ENCODE results near the gene MBOAT7. TPM values are rescaled to one million over a fixed set of nuclear protein-coding genes. Genes with fewer than 3 reads are reported as not detected.
"Not testable (repeated sequence)": the region's sequence is repeated elsewhere in the genome, so short reads cannot be mapped to it uniquely, and the experiment has no call there.

MBOAT7 gene, protein sequence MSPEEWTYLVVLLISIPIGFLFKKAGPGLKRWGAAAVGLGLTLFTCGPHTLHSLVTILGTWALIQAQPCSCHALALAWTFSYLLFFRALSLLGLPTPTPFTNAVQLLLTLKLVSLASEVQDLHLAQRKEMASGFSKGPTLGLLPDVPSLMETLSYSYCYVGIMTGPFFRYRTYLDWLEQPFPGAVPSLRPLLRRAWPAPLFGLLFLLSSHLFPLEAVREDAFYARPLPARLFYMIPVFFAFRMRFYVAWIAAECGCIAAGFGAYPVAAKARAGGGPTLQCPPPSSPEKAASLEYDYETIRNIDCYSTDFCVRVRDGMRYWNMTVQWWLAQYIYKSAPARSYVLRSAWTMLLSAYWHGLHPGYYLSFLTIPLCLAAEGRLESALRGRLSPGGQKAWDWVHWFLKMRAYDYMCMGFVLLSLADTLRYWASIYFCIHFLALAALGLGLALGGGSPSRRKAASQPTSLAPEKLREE
- 30.3 TPM for total RNA-seq

DNA sequence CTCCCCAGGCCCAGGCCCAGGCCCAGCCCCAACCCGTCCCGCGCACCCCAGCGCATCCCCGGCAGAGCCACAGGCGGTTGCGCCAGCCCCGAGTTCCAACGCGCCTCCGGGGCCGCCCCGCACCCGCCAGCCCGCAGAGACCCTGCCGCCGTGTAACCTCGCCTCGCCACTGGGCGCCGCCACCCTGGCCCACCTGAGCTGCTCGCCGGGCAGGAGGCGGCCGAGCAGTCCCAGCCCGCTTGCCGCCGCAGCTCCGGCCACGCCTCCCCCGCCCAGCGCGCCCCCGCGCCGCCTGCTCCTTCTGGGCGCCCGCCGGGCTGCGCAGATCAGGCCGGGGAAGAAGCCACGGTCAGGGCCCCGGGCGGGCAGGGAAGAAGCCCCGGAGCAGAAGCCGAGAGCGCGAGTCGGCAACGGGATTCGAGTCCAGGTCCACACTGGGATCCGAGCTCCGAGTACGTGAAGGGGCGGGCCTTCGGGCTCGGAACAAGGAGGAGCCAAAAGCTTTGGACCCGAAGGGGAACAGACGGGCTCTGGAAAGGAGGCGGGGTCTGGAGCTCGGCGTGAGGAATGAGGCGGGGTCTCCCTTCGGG lies at the start of gene MBOAT7:
Gene MBOAT7, minus strand, starts transcription at position 436 of the 590 bp plus-strand sequence. CDS start 1,072 bp downstream, outside the sequence.
- no peaks in the 10 kb centered on the region for H3K9me3 ChIP-seq (ENCODE audit: low read depth, low read length)
- no peaks in the 10 kb centered on the region for H3K27me3 ChIP-seq (ENCODE audit: insufficient read depth, low read length)
- peak within 1 kb of the TSS; percentile 78 for H3K4me3 ChIP-seq (ENCODE audit: low read length)
- peaks cover 37% of the 10 kb centered on the region for H3K4me1 ChIP-seq (ENCODE audit: insufficient read depth, low read length)

DNA sequence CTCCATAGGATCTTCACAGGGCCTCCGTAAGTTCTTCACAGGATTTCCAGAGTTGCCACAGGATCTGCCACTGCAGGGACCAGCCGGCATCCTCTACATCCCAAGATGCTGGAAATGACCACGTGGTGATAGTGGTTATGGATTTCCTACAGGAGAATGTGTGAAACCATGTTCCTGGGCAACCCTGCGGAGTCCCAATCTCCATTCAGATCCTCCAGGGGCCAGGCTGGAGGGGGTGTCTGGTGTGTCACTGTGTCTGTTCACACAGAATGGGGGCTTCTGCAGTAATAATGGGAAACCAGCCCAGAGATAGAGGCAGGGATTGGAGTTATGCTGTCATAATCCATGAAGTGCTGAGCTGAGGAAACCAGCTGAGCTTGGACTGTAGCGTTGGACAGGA lies 44.6 kb upstream of the MBOAT7 start:
- no peaks in the 10 kb centered on the region for H3K27me3 ChIP-seq (ENCODE audit: insufficient read depth, low read length)

DNA sequence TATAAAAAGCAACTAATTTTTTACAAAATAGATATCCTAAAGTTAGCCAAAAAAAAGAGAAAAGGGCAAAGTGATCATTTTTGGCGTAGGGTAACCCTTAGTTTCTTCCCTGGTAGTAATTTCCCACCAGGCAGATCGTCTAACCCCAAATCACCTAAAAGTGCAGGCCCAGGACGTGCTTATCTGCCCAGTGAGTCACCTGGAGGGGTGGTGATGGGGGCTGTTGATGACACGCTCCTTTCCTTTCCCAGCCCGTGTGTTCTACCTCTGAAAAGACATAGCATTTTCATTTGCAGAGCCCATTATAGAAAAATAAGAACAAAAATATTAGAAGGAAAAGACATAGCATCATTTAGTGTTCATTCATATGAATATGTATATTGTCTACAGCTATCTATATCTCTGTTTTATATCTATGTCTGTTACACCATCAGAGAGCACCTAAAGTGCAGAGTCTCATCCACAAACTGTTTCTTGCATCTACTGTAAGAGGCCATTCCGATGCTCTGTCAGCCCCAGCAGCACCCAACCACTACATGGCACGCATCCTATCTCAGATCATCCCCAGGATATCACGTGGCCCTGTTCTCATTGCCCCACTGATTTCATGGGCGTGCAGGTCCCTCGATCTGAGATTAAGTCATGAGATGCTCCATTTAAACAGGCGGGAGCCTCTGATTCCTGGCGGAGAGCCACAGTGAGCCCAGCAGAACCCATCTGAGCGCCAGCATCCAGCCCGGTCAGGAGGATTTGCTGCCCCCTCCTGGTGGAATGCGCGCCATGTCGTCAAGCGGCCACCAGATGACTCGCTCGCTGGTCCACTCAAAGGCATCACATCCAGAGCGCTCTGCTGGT lies 41.9 kb upstream of the MBOAT7 start:
- Histone ChIP-seq H3K4me3 (ENCODE audit: low read length) (no peak overlapping the region), H3K9me3 (ENCODE audit: low read depth, low read length) (no peaks in the 10 kb centered on the region), H3K27me3 (ENCODE audit: insufficient read depth, low read length) (no peaks in the 10 kb centered on the region), H3K4me1 (ENCODE audit: insufficient read depth, low read length) (peaks cover 15% of the 10 kb centered on the region)

More for the DNA sequence above, 44.6 kb upstream of the MBOAT7 start:
- no peak overlapping the region for H3K4me3 ChIP-seq (ENCODE audit: low read length)
- peaks cover 20% of the 10 kb centered on the region for H3K4me1 ChIP-seq (ENCODE audit: insufficient read depth, low read length)
- H3K9me3 ChIP-seq (ENCODE audit: low read depth, low read length), result no peaks in the 10 kb centered on the region

DNA sequence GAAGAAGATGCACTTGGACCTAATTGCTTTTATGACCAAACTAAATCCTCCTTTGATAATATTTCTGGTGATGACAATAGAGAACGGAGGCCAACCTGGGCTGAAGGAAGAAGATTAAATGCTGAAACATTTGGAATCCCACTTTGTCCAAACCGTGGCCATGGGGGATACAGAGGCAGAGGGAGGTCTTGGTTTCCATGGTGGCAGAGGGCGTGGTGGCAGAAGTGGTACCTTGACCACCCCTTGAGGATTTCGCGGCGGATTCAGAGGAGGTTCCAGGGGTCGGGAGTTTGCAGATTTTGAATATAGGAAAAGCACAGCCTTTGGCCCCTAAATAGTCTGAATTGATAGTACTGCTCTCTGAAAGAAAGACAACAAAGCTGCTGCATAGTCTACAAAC lies 40.7 kb upstream of the MBOAT7 start:
- no peaks in the 10 kb centered on the region for H3K9me3 ChIP-seq (ENCODE audit: low read depth, low read length)
- no peaks in the 10 kb centered on the region for H3K27me3 ChIP-seq (ENCODE audit: insufficient read depth, low read length)
- peaks cover 15% of the 10 kb centered on the region for H3K4me1 ChIP-seq (ENCODE audit: insufficient read depth, low read length)
- H3K4me3 ChIP-seq (ENCODE audit: low read length), result no peak overlapping the region

DNA sequence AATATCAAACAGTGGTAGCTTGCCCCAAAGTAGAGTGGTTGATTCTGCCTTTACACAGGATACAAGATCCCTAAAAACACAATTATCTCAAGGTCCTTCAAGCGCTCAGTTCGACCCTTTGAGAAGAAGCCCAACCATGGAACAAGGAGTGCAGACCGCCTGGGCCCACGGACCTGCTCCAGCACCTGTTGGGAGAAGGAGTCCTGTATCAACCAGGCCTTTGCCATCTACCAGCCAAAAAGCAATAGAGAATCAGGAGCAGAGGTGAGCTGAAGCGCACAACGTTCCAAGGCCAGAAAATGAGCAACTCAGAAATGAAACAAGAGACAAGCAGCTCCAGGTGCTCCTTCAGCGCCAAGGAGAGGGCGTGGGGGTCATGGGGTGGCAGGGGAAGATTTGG lies 39.8 kb upstream of the MBOAT7 start:
- Histone ChIP-seq H3K9me3 (ENCODE audit: low read depth, low read length) (no peaks in the 10 kb centered on the region), H3K27me3 (ENCODE audit: insufficient read depth, low read length) (no peaks in the 10 kb centered on the region), H3K4me3 (ENCODE audit: low read length) (no peak overlapping the region), H3K4me1 (ENCODE audit: insufficient read depth, low read length) (peaks cover 8% of the 10 kb centered on the region)

DNA sequence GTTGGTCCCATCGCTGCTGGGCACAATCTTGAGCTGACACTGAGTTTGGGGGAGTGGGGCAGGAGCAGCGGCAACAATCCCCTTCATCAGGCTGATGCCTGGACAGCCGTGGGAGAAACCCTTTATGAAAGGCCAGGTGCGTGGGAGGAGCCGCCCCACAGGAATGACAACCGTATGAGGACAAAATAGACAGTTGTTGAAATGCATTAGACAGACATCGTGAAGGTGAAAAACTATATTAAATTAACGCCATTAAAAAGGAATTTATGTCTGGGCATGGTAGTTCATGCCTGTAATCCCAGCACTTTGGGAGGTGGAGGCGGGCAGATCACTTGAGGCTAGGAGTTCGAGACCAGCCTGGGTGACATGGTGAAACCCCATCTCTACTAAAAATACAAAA lies 35.2 kb upstream of the MBOAT7 start:
- not testable (repeated sequence) for H3K4me3 ChIP-seq (ENCODE audit: low read length); H3K9me3 ChIP-seq (ENCODE audit: low read depth, low read length); H3K27me3 ChIP-seq (ENCODE audit: insufficient read depth, low read length)
- peaks cover 22% of the 10 kb centered on the region for H3K4me1 ChIP-seq (ENCODE audit: insufficient read depth, low read length)

DNA sequence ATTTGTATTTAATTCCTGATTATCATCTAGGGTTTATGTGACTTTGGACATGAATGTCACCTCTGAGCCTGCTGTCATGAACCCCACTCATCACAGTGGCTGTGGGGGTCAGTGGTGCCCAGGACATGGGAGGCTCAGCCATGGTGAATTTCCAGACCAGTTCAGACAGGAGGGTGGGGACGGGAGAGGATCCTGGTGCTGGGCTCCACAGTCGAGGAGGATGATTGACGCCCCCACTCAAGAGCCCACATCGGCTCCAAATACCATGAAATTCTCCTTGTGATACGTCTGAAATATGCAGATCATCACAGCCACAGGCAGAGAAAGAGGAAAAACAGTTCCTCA lies 34.5 kb upstream of the MBOAT7 start:
- not testable (repeated sequence) for H3K9me3 ChIP-seq (ENCODE audit: low read depth, low read length); H3K4me3 ChIP-seq (ENCODE audit: low read length); H3K27me3 ChIP-seq (ENCODE audit: insufficient read depth, low read length)
- peaks cover 22% of the 10 kb centered on the region for H3K4me1 ChIP-seq (ENCODE audit: insufficient read depth, low read length)

DNA sequence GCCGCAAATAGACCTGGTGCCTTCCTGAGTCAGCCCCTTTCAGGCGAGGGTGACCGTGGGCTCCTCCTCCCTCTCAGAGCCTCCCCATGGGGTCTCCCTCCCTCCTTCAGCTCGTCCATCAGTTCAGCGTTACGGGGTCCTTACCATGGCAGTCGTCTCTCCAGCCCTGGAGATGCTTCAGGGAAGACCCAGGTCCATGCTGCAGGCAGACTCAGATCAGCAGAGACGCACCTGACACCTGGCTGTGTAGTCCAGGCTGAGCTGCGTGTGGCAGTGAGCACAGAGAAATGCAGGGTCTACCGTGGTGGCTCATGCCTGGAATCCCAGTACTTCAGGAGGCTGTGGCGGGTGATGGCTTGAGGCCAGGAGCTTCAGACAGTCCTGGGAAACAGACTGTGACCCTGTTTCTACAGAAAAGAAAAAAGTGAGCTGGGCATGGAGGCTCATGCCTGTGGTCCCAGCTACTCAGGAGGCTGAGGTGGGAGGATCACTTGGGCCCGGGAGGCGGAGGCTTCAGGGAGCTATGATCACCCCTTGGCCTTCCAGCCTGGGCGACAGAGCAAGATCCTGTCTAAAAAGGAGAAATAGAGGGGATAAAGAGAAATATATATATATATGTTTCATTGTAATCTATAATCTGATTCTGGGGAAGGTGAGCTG lies 34.0 kb upstream of the MBOAT7 start:
- H3K27me3 ChIP-seq (ENCODE audit: insufficient read depth, low read length); H3K9me3 ChIP-seq (ENCODE audit: low read depth, low read length); H3K4me3 ChIP-seq (ENCODE audit: low read length): not testable (repeated sequence)
- peaks cover 22% of the 10 kb centered on the region for H3K4me1 ChIP-seq (ENCODE audit: insufficient read depth, low read length)

DNA sequence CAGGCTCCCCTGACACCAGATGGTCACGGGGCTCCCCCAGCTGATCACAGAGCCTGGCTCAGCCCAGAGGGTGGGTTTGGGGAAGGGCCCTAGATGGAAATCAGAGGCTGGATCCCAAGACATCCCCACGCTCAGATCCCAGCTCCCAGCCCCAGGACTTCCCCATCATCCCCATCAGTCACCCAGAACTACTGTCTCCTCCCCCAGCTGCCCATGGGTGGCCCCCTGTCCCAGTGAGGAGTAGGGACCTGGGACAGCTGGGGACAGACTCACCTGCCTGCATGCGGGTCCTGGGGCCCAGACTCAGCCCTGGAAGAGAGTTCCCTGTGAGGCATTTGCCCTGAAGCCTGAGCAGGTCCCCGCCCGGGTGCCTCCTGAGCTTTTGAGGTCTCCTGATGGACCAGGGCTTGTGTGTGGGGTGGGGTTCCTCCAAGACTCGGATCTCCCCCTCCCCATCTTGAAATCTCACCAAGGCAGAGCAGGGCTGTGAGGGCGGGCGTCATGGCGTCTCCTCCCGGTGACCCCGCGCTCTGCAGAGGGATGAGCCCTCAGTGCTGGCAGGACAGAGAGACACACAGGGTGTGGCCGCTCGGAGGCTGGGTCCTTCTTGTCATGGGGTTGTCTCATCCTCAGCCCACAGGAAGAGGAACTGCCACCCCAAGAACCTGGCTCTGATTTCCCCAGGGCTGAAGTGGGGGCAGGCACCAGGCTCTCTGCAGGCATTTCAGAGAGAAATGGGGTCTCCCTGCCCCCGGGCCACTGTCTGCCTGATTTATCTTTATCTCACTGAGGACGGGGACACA lies 33.3 kb upstream of the MBOAT7 start, which contains the start of gene LILRB3:
Gene LILRB3, minus strand, starts transcription at position 534 of the 803 bp plus-strand sequence. Its CDS starts 31 bp downstream, at position 503.
- not testable (repeated sequence) for H3K27me3 ChIP-seq (ENCODE audit: insufficient read depth, low read length); H3K9me3 ChIP-seq (ENCODE audit: low read depth, low read length)
- Histone ChIP-seq H3K4me1 (ENCODE audit: insufficient read depth, low read length) (peaks cover 22% of the 10 kb centered on the region), H3K4me3 (ENCODE audit: low read length) (peak within 1 kb of the TSS; percentile 46)

DNA sequence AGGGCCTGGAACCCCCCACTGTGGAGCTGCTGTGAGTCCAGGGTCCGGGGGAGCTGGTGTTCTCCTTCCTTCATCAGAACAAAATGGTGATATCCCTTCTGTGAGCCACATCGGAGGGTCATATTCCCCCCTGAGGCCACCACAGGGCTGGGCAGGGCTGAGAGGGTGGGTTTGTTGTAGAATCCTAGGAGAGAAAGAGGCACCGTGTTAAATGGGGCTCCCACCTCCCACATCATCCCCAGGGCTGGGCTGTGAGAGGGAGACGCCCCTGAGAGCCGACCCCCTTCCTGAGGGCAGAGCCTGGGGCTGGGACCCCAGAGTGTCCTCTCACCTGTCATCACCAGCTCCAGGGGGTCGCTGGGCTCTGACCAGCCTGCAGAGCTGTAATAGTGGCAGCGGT lies 32.6 kb upstream of the MBOAT7 start:
- peaks cover 22% of the 10 kb centered on the region for H3K4me1 ChIP-seq (ENCODE audit: insufficient read depth, low read length)
- H3K4me3 ChIP-seq (ENCODE audit: low read length), result peak overlapping the region; percentile 46
- not testable (repeated sequence) for H3K9me3 ChIP-seq (ENCODE audit: low read depth, low read length); H3K27me3 ChIP-seq (ENCODE audit: insufficient read depth, low read length)

DNA sequence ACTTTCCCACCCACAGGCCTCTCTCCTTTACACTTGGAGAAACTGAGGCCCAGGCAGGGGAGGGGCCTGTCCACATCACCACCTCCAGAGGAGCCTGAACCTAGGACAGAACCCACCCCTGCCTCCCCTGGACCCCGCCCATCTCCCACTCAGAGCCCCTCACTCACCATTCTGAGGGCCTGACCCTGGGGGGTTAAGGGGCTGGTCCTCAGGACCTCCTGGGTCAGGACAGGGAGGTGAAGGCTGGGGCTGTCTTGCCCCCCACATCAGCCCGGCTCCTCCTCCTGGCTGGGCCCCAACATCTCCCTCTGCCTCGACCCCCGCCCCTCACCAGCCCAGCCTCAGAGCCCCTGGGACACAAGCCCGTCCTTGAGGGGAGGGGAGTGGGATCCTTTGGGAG lies 30.3 kb upstream of the MBOAT7 start:
- peaks cover 22% of the 10 kb centered on the region for H3K4me1 ChIP-seq (ENCODE audit: insufficient read depth, low read length)
- not testable (repeated sequence) for H3K4me3 ChIP-seq (ENCODE audit: low read length); H3K9me3 ChIP-seq (ENCODE audit: low read depth, low read length); H3K27me3 ChIP-seq (ENCODE audit: insufficient read depth, low read length)

DNA sequence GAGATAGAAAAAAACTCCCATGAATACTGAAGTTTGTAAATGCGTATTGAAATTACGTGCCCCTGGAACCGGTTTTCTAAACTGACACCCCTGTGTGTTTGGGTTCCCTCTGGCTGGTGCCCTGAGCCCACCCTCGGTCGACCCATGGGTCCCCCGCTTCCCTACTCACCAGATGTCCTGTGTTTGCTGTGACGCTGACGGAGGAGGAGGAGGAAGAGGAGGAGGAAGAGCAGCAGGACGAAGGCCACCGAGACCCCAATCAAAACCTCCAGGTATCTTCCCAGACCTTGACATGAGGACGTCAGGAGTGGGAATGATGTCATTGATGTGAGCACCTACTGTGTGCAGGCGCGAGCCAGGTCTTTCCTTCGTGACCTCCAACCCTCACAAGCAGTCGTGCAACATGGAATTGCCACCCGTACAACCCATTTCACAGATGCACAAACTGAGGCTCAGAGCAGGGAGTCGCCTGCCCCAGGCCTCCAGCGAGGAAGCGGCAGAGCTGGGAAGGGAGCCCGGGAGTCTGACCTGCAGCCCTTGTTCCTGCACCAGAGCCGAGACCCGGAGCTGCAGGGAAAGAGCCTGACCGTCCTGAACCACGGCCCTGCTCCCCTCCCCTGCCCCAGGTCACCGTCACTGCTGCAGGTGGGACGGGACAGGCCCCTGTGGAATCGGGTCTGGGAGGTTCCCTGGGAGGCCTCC lies 29.7 kb upstream of the MBOAT7 start:
- Histone ChIP-seq H3K4me1 (ENCODE audit: insufficient read depth, low read length) (peaks cover 22% of the 10 kb centered on the region), H3K4me3 (ENCODE audit: low read length) (no peak overlapping the region), H3K9me3 (ENCODE audit: low read depth, low read length) (no peaks in the 10 kb centered on the region), H3K27me3 (ENCODE audit: insufficient read depth, low read length) (no peaks in the 10 kb centered on the region)

DNA sequence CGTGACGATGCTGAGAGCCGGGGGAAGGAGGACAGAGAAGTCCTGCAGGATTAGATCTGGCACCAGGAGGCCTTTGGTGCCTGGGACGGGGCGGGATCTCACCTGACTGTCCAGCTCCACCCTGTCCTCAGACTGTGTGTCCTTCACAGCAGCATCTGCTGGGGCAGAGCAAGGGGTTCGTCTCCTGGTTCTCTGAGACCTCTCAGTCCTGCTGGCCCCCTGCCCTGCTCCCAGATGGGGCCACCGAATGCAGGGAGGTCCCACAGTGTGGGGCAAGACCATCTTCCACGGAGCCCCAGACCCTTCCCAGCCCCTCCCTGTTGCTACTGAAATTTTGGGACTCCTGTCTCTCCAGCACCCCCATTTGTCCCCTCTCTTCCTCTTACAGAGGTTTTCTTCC lies 28.9 kb upstream of the MBOAT7 start:
- Histone ChIP-seq H3K4me1 (ENCODE audit: insufficient read depth, low read length) (peaks cover 14% of the 10 kb centered on the region), H3K4me3 (ENCODE audit: low read length) (no peak overlapping the region), H3K27me3 (ENCODE audit: insufficient read depth, low read length) (no peaks in the 10 kb centered on the region), H3K9me3 (ENCODE audit: low read depth, low read length) (no peaks in the 10 kb centered on the region)

Measured in mononuclear cell (primary cell).